Measurements from ENCODE around the gene TYMP. TPM values are rescaled to one million over a fixed set of nuclear protein-coding genes. Genes with fewer than 3 reads are reported as not detected.
A peak's percentile ranks its signal among the peaks of the same experiment; 100 is the strongest.

Gene TYMP
- total RNA-seq, 1 experiment from 2014 or later, result 0.58 TPM

DNA sequence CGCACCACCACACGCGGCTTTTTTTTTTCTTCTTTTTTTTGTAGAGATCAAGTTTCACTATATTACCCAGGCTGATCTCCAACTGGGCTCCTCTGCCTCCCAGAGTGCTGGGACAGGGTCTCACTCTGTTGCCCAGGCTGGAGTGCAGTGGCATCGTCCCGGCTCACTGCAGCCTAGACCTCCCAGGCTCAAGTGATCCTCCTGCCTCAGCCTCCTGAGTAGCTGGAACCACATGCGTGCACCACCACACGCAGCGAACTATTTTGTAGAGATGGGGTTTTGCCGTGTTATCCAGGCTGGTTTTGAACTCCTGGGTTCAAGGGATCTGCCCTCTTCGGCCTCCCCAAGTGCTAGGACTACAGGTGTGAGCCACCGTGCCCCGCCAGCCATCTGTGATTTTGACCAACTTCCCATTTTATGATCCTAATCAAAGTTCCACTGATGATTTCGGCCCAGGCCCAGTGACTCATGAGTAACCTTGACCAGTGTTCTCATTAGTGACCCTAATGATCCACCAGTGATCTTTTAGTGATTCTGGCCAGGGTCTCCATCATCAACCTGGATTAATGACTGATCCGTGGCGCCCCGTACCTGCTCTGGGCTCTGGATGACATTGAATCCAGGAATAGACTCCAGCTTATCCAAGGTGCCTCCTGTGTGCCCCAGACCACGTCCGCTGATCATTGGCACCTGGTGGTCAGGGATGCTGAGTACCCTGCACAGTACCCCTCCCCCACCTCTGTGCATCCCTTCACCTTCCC is 1.7 kb downstream of the TYMP start:
- ChIA-PET CTCF (no interaction called here), POLR2A (ENCODE audit: low non-redundant PET) (no interaction called here)
- DNase-seq (ENCODE audit: low spot score), result no peak
- BruUV-seq (replicated peaks), result no TSS peak
- H3K4me3 ChIP-seq (ENCODE audit: low read depth, low read length, poor library complexity, severe bottlenecking), result no peak overlapping the region
- H3K4me1 ChIP-seq (ENCODE audit: insufficient read depth, low read length, poor library complexity, severe bottlenecking), result peaks cover 30% of the 10 kb centered on the region
- peaks cover 23% of the 10 kb centered on the region for H3K27me3 ChIP-seq (replicated peaks; ENCODE audit: insufficient read depth, low read depth, low read length, poor library complexity)
- intact Hi-C loops (cut with micrococcal nuclease; ENCODE audit: unreplicated experiment), result no loop called here
- TF ChIP-seq, protein P1, sequence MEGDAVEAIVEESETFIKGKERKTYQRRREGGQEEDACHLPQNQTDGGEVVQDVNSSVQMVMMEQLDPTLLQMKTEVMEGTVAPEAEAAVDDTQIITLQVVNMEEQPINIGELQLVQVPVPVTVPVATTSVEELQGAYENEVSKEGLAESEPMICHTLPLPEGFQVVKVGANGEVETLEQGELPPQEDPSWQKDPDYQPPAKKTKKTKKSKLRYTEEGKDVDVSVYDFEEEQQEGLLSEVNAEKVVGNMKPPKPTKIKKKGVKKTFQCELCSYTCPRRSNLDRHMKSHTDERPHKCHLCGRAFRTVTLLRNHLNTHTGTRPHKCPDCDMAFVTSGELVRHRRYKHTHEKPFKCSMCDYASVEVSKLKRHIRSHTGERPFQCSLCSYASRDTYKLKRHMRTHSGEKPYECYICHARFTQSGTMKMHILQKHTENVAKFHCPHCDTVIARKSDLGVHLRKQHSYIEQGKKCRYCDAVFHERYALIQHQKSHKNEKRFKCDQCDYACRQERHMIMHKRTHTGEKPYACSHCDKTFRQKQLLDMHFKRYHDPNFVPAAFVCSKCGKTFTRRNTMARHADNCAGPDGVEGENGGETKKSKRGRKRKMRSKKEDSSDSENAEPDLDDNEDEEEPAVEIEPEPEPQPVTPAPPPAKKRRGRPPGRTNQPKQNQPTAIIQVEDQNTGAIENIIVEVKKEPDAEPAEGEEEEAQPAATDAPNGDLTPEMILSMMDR (conservative IDR thresholded peaks at IDR 0.05; ENCODE audit: low read depth, low read length), result no peak
- no peak for TF ChIP-seq EZH2 (IDR thresholded peaks at IDR 0.05; ENCODE audit: borderline replicate concordance, low read depth, low read length, poor library complexity, severe bottlenecking)
- peaks cover 17% of the 10 kb centered on the region for H3K36me3 ChIP-seq (ENCODE audit: insufficient read depth, low read length, poor library complexity, severe bottlenecking)
- H3K9me3 ChIP-seq (ENCODE audit: low read depth, low read length, poor library complexity, severe bottlenecking), result no peaks in the 10 kb centered on the region
- H3K27ac ChIP-seq (ENCODE audit: low read depth, low read length, poor library complexity, severe bottlenecking), result no peak overlapping the region

DNA sequence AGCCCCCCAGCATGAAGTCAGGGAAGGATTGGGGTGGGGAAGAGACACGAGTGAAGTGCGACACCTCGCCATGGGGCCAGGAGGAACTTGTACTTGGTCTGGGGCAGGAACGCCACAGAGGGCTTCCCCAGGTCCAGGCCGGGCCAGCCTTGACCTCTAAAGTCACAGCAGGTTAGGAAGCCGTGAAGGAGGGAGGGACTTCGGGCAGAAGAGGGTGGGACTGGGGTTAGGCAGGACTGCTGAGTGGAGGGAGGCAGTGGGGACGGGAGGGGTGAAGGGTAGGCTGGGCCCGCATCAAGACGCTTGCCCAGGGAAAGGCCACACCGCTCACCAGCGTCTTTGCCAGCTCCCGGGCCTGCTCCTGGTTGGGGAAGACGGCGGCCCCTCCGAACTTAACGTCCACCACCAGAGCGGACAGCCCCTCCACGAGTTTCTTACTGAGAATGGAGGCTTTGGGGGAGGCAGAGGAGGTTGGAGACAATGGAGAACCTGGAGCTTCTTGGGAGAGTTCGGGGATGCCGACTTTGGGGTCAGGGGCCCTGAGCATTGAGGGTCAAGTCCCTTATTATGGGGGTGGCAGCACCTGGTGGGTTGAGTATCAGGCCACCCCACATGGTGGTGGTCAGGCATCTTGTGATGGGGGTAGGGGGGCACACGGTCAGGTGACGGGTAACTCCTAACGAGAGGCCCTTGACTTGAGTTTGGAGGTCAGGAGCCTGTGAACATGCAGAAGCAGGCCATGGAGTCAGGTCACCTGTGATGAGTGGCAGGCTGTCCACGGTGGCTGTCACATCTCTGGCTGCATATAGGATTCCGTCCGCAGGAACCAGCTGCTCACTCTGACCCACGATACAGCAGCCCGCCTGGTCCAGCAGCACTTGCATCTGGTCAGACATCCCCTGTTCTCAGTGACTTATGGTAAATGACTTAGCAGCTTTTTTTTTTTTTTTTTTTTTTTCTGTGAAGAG is 2.7 kb downstream of the TYMP start:
- Histone ChIP-seq H3K4me3 (ENCODE audit: low read depth, low read length, poor library complexity, severe bottlenecking) (peak overlapping the region; percentile 65), H3K36me3 (ENCODE audit: insufficient read depth, low read length, poor library complexity, severe bottlenecking) (peaks cover 27% of the 10 kb centered on the region), H3K27ac (ENCODE audit: low read depth, low read length, poor library complexity, severe bottlenecking) (peak overlapping the region; percentile 90), H3K27me3 (replicated peaks; ENCODE audit: insufficient read depth, low read depth, low read length, poor library complexity) (peaks cover 23% of the 10 kb centered on the region), H3K4me1 (ENCODE audit: insufficient read depth, low read length, poor library complexity, severe bottlenecking) (peaks cover 30% of the 10 kb centered on the region), H3K9me3 (ENCODE audit: low read depth, low read length, poor library complexity, severe bottlenecking) (no peaks in the 10 kb centered on the region)
- TF ChIP-seq, protein P1 (conservative IDR thresholded peaks at IDR 0.05; ENCODE audit: low read depth, low read length), result no peak
- no peak for TF ChIP-seq EZH2 (IDR thresholded peaks at IDR 0.05; ENCODE audit: borderline replicate concordance, low read depth, low read length, poor library complexity, severe bottlenecking)
- CTCF ChIA-PET, result no interaction called here
- intact Hi-C loops (cut with micrococcal nuclease; ENCODE audit: unreplicated experiment), result no loop called here
- no peak for DNase-seq (ENCODE audit: low spot score)
- TSS peak; percentile 21 for BruUV-seq (replicated peaks)
- POLR2A ChIA-PET (ENCODE audit: low non-redundant PET), result interaction anchor here (0.6 kb wide), 1 partner anchor 74 kb away, joined by 9 read pairs; no protein-coding TSS in a partner anchor

DNA sequence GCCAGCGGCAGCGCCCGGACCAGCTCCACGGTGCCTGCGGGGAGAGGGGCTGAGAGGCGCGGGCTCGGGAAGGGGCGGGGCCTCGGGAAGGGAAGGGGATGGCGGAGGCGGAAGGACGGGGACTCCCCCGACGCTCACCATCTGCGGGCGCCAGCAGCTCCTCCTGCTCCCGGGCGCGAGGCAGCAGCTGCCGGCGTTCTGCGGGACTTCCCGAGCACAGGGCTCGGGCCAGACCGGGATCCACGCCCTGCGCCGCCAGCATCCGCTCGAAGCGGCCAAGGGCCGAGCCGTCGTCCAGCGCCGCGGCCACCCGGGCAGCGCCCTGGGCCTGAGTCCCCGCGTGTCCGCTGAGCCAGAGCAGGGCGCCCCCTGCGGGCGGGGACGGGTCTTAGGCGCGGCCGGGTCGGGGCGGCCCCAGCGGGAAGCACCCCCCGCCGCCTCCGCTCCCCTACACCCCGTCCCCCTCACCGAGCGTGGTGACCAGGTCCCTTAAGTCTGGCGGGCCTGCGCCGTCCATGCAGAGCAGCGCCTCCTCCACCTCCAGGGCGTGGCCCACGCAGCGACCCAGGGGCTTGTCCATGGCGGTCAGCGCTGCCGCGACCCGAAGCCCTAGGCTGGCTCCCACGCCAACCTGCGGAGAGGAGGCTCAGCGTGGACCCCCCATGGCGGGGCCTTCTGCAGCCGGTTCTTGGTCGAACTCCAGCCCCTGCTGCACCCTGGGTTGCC is 3.5 kb downstream of the TYMP start:
- DNase-seq (ENCODE audit: low spot score), result peak; percentile 90
- Histone ChIP-seq H3K27ac (ENCODE audit: low read depth, low read length, poor library complexity, severe bottlenecking) (peak overlapping the region; percentile 90), H3K4me1 (ENCODE audit: insufficient read depth, low read length, poor library complexity, severe bottlenecking) (peaks cover 30% of the 10 kb centered on the region), H3K9me3 (ENCODE audit: low read depth, low read length, poor library complexity, severe bottlenecking) (no peaks in the 10 kb centered on the region), H3K36me3 (ENCODE audit: insufficient read depth, low read length, poor library complexity, severe bottlenecking) (peaks cover 35% of the 10 kb centered on the region), H3K4me3 (ENCODE audit: low read depth, low read length, poor library complexity, severe bottlenecking) (peak overlapping the region; percentile 65), H3K27me3 (replicated peaks; ENCODE audit: insufficient read depth, low read depth, low read length, poor library complexity) (peaks cover 17% of the 10 kb centered on the region)
- ChIA-PET POLR2A (ENCODE audit: low non-redundant PET) (interaction anchor here (0.7 to 1.0 kb wide), 3 partner anchors 17 to 282 kb away, joined by 4 to 8 read pairs (median 4); partner anchors contain the start of gene TUBGCP6), CTCF (interaction anchor here (0.6 to 2.2 kb wide), 9 partner anchors 9 to 274 kb away, joined by 3 to 19 read pairs (median 12); partner anchors contain the start of genes LMF2, NCAPH2 and SYCE3)
- TF ChIP-seq EZH2 (IDR thresholded peaks at IDR 0.05; ENCODE audit: borderline replicate concordance, low read depth, low read length, poor library complexity, severe bottlenecking), result no peak
- TF ChIP-seq, protein P1 (conservative IDR thresholded peaks at IDR 0.05; ENCODE audit: low read depth, low read length), result peak; percentile 62
- intact Hi-C loops (cut with micrococcal nuclease; ENCODE audit: unreplicated experiment), result no loop called here
- BruUV-seq (replicated peaks), result no TSS peak
